A673 (cell line): ENCODE results near the gene DNPH1. TPM values are rescaled to one million over a fixed set of nuclear protein-coding genes. Genes with fewer than 3 reads are reported as not detected.

Source experiments
- BruUV-seq: library from RNA; stranded (reverse); fragments of 400-500 nt; replicated peaks from 2 replicates; lab custom pipeline; 2021; lab: Mats Ljungman, UMichigan
- CTCF ChIA-PET: fragments of 300-600 bp; sonication (Branson Sonifier 250); formaldehyde crosslinking; loops from one replicate; lab custom pipeline; 2022; ENCODE audit warnings: antibody characterized with exemption; lab: Charles Lee
- POLR2A ChIA-PET: fragments of 300-600 bp; sonication (Branson Sonifier 250); formaldehyde crosslinking; loops from one replicate; lab custom pipeline; 2022; ENCODE audit warnings: antibody characterized with exemption; ENCODE audit not compliant: low non-redundant PET; lab: Charles Lee
- DNase-seq: peaks from one replicate; pipeline ENCODE4 v3.0.0-alpha.2; 2015; ENCODE audit warnings: low spot score
- H3K27ac ChIP-seq: fragments of 200-600 bp; sonication (generic); 2 replicates; pipeline ENCODE4 v1.5.1; 2016; ENCODE audit warnings: mixed run types, low read depth, mild to moderate bottlenecking, mixed read lengths, antibody characterized with exemption, low read length; ENCODE audit not compliant: poor library complexity, severe bottlenecking
- H3K27me3 ChIP-seq: fragments of 200-600 bp; sonication (generic); replicated peaks from 2 replicates; pipeline ENCODE4 v1.6.1; 2017; ENCODE audit warnings: mixed run types, low read depth, mild to moderate bottlenecking, mixed read lengths, antibody characterized with exemption, low read length; ENCODE audit not compliant: insufficient read depth, poor library complexity
- H3K36me3 ChIP-seq: fragments of 200-600 bp; sonication (generic); 2 replicates; pipeline ENCODE4 v1.6.1; 2016; ENCODE audit warnings: mixed run types, mild to moderate bottlenecking, mixed read lengths, antibody characterized with exemption, low read length; ENCODE audit not compliant: insufficient read depth, poor library complexity, severe bottlenecking
- H3K4me1 ChIP-seq: fragments of 200-600 bp; sonication (generic); 2 replicates; pipeline ENCODE4 v1.6.1; 2017; ENCODE audit warnings: mixed run types, mild to moderate bottlenecking, mixed read lengths, antibody characterized with exemption, low read length; ENCODE audit not compliant: insufficient read depth, poor library complexity, severe bottlenecking
- H3K4me3 ChIP-seq: fragments of 200-600 bp; sonication (generic); 2 replicates; pipeline ENCODE4 v1.5.1; 2016; ENCODE audit warnings: low read depth, mixed run types, mild to moderate bottlenecking, mixed read lengths, low read length; ENCODE audit not compliant: poor library complexity, severe bottlenecking
- H3K9me3 ChIP-seq: fragments of 200-600 bp; sonication (generic); 2 replicates; pipeline ENCODE4 v1.6.1; 2016; ENCODE audit warnings: mixed run types, low read depth, mild to moderate bottlenecking, mixed read lengths, antibody characterized with exemption, low read length; ENCODE audit not compliant: poor library complexity, severe bottlenecking
- CTCF ChIP-seq: fragments of 300-800, 200-600 bp; sonication (generic); conservative IDR thresholded peaks from 2 replicates; pipeline ENCODE4 v1.5.1; 2017; ENCODE audit warnings: low read depth, mild to moderate bottlenecking, antibody characterized with exemption, low read length, moderate library complexity, mixed read lengths
- EZH2 ChIP-seq: fragments of 200-600 bp; sonication (generic); IDR thresholded peaks from 2 replicates; pipeline ENCODE4 v1.6.1; 2017; ENCODE audit warnings: borderline replicate concordance, low read depth, mild to moderate bottlenecking, mixed read lengths, antibody characterized with exemption, low read length; ENCODE audit not compliant: poor library complexity, severe bottlenecking
- intact Hi-C: fragments of 100-400 bp; cut with micrococcal nuclease; formaldehyde crosslinking; loops from one replicate; pipeline ENCODE4 v1.10.0; 2022; ENCODE audit not compliant: unreplicated experiment
- total RNA-seq: library from RNA; stranded (reverse); gene quantifications from 2 replicates; pipeline ENCODE4 v1.2.3, GENCODE V29; 2021

DNPH1 gene
- total RNA-seq, 1 experiment from 2014 or later = 55.1 TPM

DNA sequence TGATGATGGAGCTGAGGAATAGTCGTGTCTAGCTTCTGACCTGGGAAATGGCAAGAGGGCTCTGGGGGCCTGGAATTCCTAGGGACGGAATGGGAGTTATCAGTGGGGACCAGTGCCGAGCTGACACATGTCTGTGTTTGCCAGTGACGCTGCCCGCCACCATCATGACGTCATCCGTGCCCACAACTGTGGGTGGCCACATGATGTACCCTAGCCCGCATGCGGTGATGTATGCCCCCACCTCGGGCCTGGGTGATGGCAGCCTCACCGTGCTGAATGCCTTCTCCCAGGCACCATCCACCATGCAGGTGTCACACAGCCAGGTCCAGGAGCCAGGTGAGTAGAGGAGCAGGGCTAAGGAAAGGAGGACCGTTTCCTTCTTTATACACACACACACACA, 51.1 kb downstream of the DNPH1 start:
- BruUV-seq = no TSS peak
- CTCF ChIA-PET = no interaction called here
- POLR2A ChIA-PET = no interaction called here

DNA sequence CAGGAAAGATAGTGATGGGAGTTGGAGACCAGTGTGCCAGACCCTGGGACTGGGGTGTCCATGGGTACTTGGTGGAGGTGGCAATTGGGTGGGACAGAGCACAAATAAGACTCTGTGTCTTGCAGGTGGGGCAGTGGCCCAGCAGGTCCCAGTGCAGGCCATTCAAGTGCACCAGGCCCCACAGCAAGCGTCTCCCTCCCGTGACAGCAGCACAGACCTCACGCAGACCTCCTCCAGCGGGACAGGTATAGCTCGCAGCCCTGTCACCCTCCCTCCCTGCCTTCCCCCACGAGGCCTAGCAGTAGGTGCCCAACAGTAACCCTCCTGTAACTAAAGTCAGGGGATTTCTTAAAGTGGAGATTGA, 52.9 kb downstream of the DNPH1 start:
- DNase-seq = no peak
- peaks cover 43% of the 10 kb centered on the region for H3K36me3 ChIP-seq
- no peaks in the 10 kb centered on the region for H3K9me3 ChIP-seq
- TF ChIP-seq CTCF = no peak
- no peak for TF ChIP-seq EZH2
- no TSS peak for BruUV-seq
- no peak overlapping the region for H3K27ac ChIP-seq
- CTCF ChIA-PET = no interaction called here
- POLR2A ChIA-PET = no interaction called here
- H3K4me1 ChIP-seq = peaks cover 25% of the 10 kb centered on the region
- H3K4me3 ChIP-seq = no peak overlapping the region
- intact Hi-C loops = no loop called here
- no peaks in the 10 kb centered on the region for H3K27me3 ChIP-seq

More for the DNA sequence above, 51.1 kb downstream of the DNPH1 start:
- intact Hi-C loops = no loop called here
- TF ChIP-seq CTCF = no peak
- no peak for TF ChIP-seq EZH2
- no peaks in the 10 kb centered on the region for H3K9me3 ChIP-seq
- no peaks in the 10 kb centered on the region for H3K27me3 ChIP-seq
- no peak overlapping the region for H3K27ac ChIP-seq
- peaks cover 43% of the 10 kb centered on the region for H3K36me3 ChIP-seq
- no peak overlapping the region for H3K4me3 ChIP-seq
- H3K4me1 ChIP-seq = peaks cover 28% of the 10 kb centered on the region
- no peak for DNase-seq

DNA sequence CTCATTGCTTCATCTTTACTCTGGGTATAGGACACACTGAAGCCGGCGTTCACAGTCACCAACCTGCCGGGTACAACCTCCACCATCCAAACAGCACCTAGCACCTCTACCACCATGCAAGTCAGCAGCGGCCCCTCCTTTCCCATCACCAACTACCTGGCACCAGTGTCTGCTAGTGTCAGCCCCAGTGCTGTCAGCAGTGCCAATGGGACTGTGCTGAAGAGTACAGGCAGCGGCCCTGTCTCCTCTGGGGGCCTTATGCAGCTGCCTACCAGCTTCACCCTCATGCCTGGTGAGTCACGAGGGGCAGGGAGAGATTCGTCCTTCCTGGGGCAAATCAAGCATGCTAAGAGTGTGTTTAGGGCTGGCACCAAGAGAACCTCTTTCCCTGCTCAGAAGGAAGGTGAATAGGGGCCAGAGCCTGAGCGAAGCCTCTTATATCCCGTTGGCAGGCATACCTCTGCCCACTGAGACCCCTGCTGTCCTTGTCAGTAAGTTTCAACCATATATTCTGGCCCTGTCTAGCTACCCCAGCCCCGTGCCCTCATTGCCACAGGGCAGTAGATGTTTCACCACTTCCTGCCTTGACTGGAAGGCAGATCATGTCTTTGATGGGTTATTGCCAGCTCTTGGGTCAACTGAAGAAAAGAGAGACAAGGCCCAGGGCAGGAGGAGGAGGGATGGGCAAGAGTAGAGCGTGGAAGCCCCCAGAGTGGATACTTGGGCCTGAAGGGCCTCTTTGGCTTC, 53.4 kb downstream of the DNPH1 start:
- ChIA-PET POLR2A (no interaction called here), CTCF (no interaction called here)
- H3K9me3 ChIP-seq = no peaks in the 10 kb centered on the region
- no peak for DNase-seq
- no peak overlapping the region for H3K4me3 ChIP-seq
- H3K4me1 ChIP-seq = peaks cover 21% of the 10 kb centered on the region
- no TSS peak for BruUV-seq
- peaks cover 43% of the 10 kb centered on the region for H3K36me3 ChIP-seq
- H3K27me3 ChIP-seq = no peaks in the 10 kb centered on the region
- no peak for TF ChIP-seq CTCF
- intact Hi-C loops = no loop called here
- no peak overlapping the region for H3K27ac ChIP-seq

Other genes starting within 250 kb of the DNPH1 start
- gene PPP2R5D, start 244.9 kb downstream of the DNPH1 start, total RNA-seq = 73.6 and 77.1 TPM in 2 replicates
- gene MEA1, start 215.5 kb downstream of the DNPH1 start, total RNA-seq = 113 and 125 TPM in 2 replicates
- 90.1 and 108 TPM in 2 replicates for gene KLHDC3, start 215.2 kb downstream of the DNPH1 start, total RNA-seq
- gene RRP36, start 207.9 kb downstream of the DNPH1 start, total RNA-seq = 104 and 115 TPM in 2 replicates
- 29.4 and 30.7 TPM in 2 replicates for gene CUL7, start 175.6 kb downstream of the DNPH1 start, total RNA-seq
- gene MRPL2, start 170.0 kb downstream of the DNPH1 start, total RNA-seq = 95.8 and 127 TPM in 2 replicates
- 21.3 and 35.6 TPM in 2 replicates for gene KLC4, start 169.8 kb downstream of the DNPH1 start, total RNA-seq
- 84.5 and 95.8 TPM in 2 replicates for gene PTK7, start 153.2 kb downstream of the DNPH1 start, total RNA-seq
- gene SRF, start 58.2 kb downstream of the DNPH1 start, total RNA-seq = 28.7 and 33.2 TPM in 2 replicates
- 38.7 and 50.7 TPM in 2 replicates for gene CUL9, start 47.3 kb downstream of the DNPH1 start, total RNA-seq
- gene TTBK1, start 14.0 kb upstream of the DNPH1 start, total RNA-seq = not detected in 2 replicates
- not detected in 2 replicates for gene SLC22A7, start 68.8 kb upstream of the DNPH1 start, total RNA-seq
- gene CRIP3, start 79.3 kb upstream of the DNPH1 start, total RNA-seq = 2.4 TPM in 2 replicates
- gene ZNF318, start 140.2 kb upstream of the DNPH1 start, total RNA-seq = 22.6 and 23.8 TPM in 2 replicates
- gene ABCC10, start 198.1 kb upstream of the DNPH1 start, total RNA-seq = 37.5 and 46.4 TPM in 2 replicates
- gene DLK2, start 226.1 kb upstream of the DNPH1 start, total RNA-seq = 0.37 and 0.67 TPM in 2 replicates
- gene TJAP1, start 248.1 kb upstream of the DNPH1 start, total RNA-seq = 39.1 and 46.0 TPM in 2 replicates